NCI-H2196 treated with DMSO at 0.1 percent for 48 hours (cell line): Measurements from ENCODE around the gene ARRB1.
"Not testable (repeated sequence)": the region's sequence is repeated elsewhere in the genome, so short reads cannot be mapped to it uniquely, and the experiment has no call there.

Experiments
- DNase-seq: peaks from one replicate; lab custom pipeline; 2025; ENCODE audit not compliant: unreplicated experiment; lab: John Stamatoyannopoulos, UW

Gene ARRB1

DNA sequence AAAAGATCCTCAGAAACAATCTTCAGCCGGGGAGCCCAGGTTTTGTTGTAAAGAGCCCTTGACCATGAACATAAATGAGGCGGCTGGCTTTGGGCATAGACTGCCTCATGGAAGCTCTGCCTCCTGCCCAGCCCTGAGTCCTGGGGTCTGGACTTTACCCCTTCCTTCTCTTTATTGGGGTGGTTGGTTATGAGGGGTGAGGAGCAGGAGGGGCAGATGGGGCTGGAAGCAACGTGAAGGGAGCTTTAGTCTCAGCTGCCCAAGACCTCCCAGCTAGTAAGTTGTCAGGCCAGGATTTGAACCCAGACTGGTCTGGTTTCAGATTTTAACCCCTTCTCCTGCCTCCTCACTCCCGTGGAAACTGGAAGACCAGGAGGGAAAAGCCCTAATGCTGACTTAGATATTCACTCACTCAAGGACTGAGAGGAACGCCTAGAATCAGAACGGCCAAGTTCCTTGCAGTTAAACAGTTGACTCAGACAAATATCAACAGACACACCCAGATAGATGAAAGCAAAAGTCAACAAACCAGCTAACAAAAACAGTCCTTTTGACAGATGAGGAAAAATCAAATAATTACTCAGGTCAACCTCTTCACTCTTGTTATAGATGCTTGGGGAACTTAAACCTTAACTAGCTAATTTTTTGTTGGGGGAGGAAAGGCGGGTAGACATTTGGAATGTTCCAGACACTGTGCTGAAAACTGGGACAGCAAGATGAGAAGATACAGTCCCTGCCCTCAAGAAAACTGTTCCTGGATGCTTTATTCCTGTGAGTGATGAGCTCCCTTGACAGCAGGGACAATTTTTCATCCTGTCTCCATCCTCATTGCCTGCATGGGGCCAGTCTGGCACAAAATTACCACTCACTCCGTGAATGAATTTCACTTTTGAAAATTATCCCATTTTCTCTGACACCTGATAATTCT is 20.8 kb upstream of the ARRB1 start:
- peak; percentile 31 for DNase-seq

DNA sequence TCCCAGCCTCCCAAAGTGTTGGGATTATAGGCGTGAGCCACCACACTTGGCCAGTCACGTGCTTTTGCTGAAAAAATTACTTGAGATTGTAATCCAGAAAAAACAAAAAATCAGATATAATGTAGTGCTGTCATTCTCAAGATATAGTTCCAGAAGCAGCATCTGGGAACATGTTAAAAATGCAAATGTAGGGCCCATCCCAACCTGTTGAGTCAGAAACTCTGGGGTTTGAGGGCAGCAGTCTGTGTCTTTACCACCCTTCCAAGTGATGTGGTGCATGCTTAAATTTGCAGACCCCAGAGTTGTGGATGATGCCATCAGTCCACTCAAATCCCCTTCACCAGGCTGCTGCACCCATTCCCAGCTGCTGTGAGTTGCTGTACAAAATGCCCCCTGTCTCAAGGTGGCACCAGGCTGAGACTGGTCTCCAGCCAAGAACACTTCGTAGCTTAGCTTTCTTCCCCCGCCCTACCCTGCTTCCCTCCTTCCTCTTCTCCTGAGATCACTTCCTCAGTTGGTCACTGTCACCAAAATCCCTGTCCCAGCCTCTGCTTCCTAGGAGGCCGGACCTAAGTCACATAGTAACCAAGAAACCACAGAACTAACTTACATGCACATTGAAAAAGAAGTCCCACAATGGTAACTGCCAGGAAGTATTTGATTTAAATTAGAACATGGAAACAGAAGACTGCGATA is 18.2 kb upstream of the ARRB1 start:
- no peak for DNase-seq

DNA sequence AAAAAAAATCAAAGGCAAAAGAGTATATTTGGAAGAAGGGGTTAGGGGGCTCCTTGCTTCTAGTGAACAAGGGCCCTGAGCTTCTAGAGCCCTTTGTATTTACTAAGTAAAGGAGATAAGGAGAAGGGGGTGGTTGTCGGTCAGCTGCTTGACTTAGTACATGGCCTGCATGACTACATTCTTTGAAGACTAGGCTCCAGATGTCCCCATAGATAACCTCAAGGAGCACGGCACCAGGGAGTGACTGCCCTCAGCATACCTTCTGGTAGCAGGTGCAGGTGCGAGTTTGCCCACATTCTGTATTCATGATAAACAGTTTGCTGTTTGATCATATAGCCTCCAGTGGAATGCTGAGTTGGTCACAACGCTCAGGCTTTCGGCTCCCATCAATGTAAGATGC is 15.4 kb upstream of the ARRB1 start:
- not testable (repeated sequence) for DNase-seq

DNA sequence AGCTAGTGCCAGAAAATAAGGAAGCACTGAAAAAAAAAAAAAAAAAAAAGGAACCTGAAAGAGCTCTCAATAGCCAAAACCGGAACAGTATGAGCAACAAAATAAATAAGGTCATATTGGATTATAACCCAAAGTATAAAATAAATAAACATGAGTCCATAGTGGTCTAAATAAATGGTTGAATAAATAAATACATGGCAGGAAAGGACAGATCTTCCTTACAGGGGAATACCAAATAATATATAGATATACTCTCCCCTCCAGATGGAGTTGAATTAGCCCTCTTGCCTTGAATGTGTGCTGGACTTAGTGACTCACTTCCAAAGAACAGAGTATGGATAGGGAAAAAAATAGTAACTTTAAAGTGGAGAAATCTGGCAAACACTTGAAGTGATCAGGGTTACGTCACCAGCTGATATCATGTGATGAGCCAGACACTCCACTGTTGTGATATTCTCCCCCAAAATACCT is 14.3 kb upstream of the ARRB1 start:
- DNase-seq, result no peak

DNA sequence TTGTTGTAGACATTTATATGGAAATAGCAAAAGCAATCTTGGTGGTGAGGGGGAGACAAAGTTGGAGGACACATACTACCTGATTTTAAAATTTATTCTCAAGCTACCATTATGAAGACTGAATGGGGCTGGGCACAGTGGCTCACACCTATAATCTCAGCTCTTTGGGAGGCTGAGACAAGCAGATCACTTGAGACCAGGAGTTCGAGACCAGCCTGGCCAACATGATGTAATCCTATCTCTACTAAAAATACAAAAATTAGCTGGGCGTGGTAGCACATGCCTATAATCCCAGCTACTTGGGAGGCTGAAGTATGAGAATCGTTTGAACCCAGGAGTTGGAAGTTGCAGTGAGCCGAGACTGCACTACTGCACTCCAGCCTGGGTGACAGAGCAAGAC is 10.8 kb upstream of the ARRB1 start:
- not testable (repeated sequence) for DNase-seq

DNA sequence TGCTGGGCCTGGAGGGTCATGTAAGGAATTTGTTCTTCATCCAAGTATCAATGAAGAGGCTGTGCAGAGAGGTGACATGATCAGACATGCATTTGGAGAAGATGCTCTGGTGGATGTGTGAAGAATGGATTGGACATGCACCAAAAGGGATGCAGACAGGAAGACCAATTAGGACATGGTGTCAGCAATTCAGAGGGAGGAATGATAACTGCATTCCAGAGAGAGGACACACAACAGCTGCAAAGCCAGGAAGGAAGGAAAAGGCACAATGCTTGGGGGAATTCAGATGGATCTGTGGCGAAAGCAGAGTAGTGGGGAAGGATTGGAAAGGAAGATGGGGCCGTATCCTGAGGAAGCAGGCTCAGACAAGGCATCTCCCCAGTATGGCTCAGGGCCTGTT is 5.2 kb upstream of the ARRB1 start:
- no peak for DNase-seq

DNA sequence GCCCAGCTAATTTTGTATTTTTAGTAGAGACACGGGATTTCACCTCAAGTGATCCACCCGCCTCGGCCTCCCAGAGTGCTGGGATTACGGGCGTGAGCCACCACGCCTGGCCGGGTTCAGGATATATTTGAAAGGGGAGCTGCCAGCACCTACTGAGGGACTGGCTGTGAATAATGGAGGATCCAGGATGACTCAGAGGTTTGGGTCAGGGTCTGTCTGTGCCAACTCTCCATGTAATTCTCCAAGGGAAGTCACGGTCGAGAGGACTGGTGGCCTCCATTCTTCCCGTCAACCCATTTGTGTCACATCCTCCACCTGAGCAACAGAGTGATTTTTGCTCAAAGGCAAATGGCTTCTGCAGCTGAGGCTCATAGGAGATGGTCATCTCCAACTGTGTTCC is 3.6 kb upstream of the ARRB1 start:
- DNase-seq, result no peak

DNA sequence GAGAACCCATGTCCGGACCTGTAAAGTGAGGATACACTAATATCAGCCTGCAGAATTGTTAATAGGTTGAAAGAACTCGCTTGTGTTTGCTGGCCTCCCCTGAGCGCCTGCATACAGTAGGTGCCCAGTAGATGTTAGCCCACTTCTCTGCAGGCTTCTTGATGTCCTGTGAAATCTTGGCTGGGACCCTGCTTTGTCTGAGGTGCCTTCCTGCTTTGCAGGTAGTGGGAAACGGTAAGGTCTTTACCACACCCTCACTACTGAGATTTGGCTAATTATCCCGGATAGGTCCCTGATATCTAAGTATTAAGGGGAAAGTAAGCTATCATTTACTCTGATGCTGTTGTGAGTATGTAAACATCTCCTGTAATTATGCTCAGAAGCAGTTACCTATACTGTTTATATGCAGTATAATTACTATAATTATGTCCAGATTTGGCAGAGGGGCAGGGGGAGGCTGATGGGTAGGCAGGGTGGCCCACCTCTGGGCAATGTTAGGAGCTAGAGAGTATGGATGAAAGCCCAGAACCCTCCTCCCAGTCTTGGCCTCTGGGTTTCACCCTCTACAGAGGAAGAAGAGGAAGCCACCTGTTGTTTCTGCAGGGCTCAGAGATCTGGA is 1.2 kb upstream of the ARRB1 start:
- DNase-seq, result no peak

DNA sequence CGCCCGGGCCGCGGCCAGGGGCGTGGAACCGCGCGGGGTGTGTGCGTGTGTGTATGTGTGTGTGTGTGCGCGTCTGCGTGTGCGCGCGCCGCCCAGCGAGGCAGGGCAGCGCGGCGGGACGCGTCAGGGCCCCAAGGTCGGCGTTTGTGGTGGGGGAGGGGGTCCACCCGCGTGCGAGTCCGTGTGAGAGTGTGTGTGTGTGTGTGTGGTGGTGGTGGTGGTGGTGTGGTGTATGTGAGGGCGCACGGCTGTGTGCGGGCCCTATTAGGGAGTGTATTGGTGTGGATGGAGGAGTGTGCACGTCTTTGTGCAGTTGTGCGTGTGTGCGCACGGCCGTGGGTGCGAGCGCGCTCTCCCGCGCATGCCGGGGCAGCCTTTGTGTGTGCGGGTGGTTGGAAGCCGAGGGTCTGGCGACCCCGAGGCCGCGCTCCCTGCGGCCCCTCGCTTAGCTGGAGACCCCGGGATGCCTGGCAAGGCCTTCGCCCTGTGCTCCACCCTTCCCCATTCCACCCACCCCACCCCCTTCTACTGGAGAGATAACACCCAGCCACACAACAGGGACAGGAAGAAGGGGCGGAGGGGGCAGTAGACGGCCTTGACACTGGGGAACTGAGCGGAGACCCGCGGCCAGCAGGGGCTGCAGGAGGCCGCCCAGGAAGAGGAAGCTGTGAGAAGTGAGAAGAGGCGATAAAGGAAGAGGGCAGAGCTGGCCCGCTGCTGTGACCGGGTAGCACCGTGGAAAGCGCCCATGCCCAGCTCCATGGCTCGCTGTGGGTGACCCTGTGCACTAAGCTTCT is 528 bp upstream of the ARRB1 start:
- no peak for DNase-seq

DNA sequence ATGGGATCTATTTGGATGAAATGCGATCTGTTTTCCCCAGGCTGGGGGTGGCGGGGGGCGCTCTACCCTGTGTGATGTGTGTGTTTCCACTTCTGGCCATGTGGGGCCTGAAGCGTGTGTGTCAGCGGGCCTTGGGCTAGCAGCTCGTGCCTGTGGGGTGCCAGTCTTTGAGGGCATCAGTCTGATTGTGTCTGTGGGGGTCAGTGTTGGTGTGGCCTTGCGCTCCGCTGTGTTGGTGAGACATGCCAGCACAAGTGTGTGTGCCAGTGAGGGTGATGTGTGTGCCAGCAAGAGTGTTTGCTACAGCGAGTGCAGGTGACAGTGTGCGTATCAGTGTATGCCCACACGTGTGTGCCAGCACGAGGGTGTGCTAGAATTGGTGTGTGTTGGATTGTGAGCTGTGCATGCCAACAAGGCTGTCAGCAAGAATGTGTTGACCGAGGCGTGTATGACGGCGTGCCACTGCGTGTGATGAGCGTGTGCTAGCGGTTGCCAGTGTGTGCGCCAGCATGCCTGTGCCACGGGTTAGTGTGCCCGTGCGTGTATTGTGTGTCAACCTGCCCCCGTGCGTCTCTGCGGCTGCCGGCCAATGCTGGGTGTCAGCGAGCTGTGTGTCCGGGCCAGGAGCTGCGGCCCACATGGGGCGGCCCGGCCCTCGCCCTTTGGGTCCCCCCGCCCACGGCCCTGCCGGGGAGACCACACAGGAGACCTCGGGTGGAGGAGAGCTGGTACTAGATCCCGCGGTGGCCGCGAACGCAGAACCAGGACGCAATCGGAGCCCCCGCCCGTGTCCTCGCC is 519 bp downstream of the ARRB1 start:
- no peak for DNase-seq

DNA sequence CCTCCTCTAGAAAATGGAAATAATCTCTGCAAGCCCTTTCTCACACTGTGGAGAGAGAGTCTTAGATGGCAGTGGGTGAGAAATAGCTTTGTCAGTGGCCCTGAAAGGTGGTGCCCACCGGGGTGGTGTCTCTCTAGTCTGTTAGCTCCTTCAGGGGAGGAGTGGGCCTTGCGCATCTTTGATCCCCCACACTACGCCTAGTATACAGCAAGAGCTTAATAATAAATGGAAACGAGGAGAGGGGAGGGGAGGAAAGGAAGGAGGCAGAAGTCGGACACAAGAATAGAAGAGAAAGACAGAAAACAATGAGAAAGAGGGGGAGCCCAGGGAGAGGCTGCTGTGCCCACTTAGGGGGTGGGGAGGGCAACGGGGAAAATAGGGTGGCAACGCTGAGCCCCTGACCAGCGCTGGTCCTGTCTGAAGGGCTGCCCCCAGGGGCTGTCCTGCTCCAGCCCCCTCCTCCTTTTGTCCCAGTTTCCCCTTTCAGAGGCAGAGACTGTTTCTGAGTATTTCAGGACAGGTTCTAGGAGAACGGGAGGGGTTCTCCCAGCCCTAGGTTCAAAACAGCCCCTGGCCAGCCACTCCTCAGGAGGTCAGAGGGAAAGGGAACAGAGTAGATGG is 1.2 kb downstream of the ARRB1 start:
- DNase-seq, result no peak

DNA sequence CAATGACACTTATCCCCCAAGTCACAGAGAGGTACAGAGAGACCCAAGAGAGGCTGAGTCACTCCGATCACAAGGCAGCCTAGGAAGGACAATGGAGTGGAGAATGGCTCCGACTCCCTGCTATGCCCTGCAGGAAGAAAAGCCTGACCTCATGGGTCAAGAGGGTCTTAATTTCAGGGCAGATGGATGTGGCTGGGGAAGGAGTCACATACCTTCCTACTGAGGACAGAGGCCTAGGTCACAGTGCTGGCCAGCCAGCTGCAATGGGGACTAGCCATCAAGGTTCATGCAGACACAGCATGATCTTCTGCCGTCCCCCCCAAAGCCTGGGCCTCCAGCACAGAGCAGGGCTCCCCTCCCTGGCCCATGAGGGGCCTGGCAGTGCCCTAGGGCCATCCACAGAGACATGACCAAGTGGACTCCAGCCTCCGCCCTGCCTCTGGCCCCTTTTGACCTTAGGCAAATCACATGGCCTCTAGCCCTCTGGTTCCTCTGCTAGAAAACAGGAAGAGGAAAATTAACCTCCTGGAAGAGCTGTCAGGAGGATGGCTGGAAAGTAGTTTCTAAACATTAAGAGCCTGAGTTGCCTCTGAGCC is 1.8 kb downstream of the ARRB1 start:
- no peak for DNase-seq

DNA sequence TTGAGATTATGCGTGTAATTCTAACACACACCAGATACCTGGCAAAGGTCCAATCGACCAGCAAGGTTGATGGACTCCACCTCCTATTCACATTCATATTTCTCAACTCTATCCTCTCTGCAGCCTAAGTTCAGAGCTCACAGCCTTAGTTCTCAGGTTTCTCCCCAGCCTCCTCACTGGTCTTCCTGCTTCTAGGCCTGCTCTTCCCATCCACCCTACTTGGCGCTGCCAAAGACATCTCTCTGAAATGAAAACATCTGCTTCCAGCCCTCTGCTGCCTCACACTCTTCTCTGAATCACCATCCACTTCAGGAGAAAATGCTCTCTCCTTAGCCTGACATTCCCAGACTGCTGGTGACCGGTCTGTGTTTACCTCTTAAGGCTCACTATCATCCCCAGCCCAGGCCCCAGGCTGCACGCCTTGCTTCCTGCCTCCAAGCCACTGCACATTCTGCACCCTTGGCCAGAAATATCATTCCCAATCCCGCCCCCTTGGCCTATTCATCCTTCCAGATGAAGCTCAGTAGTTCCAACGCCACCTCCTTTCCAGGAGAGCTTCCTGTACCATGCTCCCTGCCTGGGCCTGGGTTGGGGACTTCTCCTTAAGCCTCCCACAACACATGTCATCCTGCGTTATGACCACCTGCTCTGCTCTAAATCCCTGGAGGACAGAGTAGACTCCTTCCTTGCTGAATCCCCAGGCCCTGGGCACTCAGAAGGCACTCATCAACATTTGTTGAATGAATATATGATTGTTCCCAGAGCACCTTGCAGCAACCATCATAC is 3.5 kb downstream of the ARRB1 start:
- peak; percentile 71 for DNase-seq

DNA sequence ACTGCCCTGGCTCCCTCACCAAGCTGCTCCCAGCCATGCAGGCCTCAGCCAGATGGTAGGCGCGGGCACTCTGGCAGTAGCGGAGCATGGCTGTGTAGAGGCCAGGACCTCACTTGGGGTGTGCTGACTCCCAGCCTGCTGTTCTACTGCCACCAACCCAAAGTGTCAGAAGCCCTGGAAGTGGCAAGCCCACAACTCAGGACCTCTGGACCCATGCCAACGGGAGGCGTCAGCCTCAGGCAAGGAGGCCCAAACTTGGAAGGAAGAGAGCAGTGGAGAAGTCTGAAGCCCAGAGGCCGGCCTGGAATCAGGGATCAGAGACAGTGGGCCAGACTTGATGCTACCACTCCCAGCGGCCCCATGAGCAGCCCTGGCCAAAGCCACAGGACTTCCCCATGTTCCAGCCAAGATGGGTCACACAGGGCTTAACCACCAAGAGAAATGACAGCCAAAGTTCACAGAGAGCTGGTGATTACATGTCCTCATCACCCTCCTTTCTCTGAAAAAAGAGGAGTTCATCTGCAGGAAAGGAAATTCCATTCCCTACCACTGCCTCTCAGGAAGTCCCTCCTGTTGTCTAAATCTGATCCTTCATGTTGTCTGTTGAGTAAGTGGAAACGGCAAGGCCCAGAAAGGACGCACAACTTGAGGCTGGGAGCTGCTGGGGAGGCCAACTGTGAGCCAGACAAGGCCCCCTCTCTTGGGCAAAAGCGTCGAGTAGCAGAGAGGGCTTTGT is 4.4 kb downstream of the ARRB1 start:
- no peak for DNase-seq

DNA sequence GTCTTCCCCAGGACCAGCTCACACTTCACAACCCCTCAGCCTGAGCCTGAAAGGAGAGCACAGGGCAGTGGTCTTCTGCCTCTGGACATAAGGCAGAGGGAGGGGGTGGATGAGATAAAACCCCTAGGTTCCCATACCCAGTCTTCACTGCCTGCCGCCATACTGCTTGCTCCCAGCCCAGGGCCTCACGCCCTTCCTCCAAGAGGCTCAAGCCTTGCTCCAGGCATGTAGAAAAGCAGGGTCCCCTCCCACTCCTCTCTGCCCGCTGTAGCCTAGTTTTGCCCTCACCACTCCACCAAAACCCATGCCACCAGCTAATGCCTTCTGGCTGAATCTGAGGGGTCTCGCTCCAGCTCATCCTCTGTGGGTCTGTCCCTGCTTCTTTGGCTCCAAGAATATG is 5.2 kb downstream of the ARRB1 start:
- DNase-seq, result no peak

DNA sequence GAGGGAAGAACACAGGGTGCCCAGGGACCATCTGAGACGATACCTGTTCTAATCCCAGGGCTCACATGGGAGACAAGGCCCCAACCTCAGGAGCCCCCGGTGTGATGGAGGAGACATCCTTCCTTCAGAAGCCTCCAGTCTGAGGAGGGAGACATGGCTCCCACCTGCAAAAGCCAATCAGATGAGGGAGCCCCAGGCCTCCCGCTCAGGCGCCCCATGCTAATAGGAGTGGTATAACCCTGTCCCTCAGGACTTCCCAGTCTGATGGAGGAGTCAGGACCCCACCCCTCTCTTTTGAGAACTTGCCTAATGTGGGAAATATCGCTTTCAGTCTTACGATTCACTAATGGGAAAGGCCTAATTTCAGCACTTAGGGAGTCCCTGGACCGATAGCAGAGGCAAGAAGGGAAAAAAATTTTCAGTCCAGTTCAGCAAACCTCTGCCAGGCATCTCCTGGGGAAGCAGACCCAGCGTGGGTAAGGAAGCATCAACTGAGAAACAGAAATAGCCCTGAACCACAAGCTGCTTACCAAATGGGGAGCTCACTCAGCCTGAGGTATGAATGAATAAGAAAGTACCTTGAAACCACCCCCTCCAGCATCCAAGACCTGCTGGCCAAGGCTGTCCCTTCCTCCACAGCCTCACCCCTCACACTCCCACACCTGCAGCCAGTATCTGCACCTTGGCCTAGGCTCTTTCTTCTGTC is 5.9 kb downstream of the ARRB1 start:
- DNase-seq, result no peak

DNA sequence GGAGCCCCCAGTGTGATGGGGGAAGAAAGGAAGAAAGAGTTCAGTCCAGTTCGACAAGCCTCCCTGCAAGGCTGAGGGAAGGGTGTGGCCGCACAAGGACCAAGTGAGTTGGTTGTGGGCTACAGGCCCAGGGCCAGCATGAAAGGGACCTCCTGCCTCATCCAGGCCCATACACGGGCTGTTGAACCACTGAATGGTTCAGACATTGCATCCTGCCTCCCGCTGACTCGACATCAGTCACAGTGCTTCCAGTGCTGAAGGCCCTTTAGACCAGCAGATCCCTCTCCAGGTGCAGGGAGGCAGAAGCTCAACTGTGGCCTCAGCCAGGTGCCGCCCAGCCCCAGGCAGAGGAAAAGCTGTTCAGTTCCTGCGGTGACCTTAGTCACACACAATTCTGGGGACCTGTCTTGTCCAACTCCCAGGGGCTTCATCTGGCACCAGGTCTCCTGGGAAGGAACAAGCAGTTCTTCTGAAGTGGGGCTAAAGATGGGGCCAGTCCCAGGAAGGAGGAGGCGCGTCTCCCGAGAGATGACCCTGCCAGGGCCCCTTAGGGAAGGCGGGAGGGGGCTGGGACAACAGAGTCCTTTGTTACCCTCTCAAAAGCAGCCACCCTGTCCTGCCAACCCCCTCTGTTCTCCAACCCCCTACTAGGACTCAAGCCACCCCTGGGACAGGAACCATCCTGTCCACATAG is 6.6 kb downstream of the ARRB1 start:
- no peak for DNase-seq
